KMS-11 (cell line): Measurements from ENCODE around the gene SINHCAF.

ENCODE experiments used
- H2AFZ ChIP-seq: fragments of 200-600 bp; sonication (generic); 2 replicates; pipeline ENCODE4 v1.6.1; 2016; ENCODE audit warnings: antibody characterized with exemption, mixed run types, low read depth
- H3K27ac ChIP-seq: fragments of 200-600 bp; sonication (generic); 2 replicates; pipeline ENCODE4 v1.6.1; 2016; ENCODE audit warnings: mild to moderate bottlenecking, mixed run types
- H3K27me3 ChIP-seq: fragments of 200-600 bp; sonication (generic); 2 replicates; pipeline ENCODE4 v1.6.1; 2017; ENCODE audit warnings: mild to moderate bottlenecking, low read depth, mixed run types, moderate library complexity; ENCODE audit not compliant: insufficient read depth
- H3K36me3 ChIP-seq: fragments of 200-600 bp; sonication (generic); 2 replicates; pipeline ENCODE4 v1.6.1; 2017; ENCODE audit warnings: mild to moderate bottlenecking, mixed run types; ENCODE audit not compliant: insufficient read depth
- H3K4me1 ChIP-seq: fragments of 200-600 bp; sonication (generic); 2 replicates; pipeline ENCODE4 v1.6.1; 2016; ENCODE audit warnings: mild to moderate bottlenecking, low read depth, mixed run types; ENCODE audit not compliant: poor library complexity, severe bottlenecking
- H3K4me2 ChIP-seq: fragments of 200-600 bp; sonication (generic); 2 replicates; pipeline ENCODE4 v1.7.0; 2016; ENCODE audit warnings: mild to moderate bottlenecking, mixed run types
- H3K4me3 ChIP-seq: fragments of 200-600 bp; sonication (generic); IDR thresholded peaks from 2 replicates; pipeline ENCODE4 v1.6.1; 2017; ENCODE audit warnings: low read depth, low read length, mixed read lengths; ENCODE audit not compliant: insufficient read depth
- H3K79me2 ChIP-seq: fragments of 200-600 bp; sonication (generic); 2 replicates; pipeline ENCODE4 v1.6.1; 2016; ENCODE audit warnings: low read depth, mixed run types; ENCODE audit not compliant: insufficient read depth
- H3K9ac ChIP-seq: fragments of 200-600 bp; sonication (generic); 2 replicates; pipeline ENCODE4 v1.6.1; 2016; ENCODE audit warnings: mild to moderate bottlenecking, mixed run types
- H4K20me1 ChIP-seq: fragments of 200-600 bp; sonication (generic); 2 replicates; pipeline ENCODE4 v1.6.1; 2016; ENCODE audit warnings: mild to moderate bottlenecking, mixed run types; ENCODE audit not compliant: insufficient read depth
- CTCF ChIP-seq: fragments of 200-600 bp; sonication (generic); conservative IDR thresholded peaks from 2 replicates; pipeline ENCODE4 v1.6.1; 2017; ENCODE audit warnings: low read depth, mild to moderate bottlenecking, antibody characterized with exemption, low read length, moderate library complexity, mixed read lengths

The SINHCAF gene

GRCh38 chr12:31363416-31363809 lies 37.5 kb upstream of the SINHCAF start:
- TF ChIP-seq CTCF, result no peak
- no peak overlapping the region for H3K4me3 ChIP-seq
- H3K36me3 ChIP-seq, result no peaks in the 10 kb centered on the region
- H3K4me1 ChIP-seq, result peaks cover 34% of the 10 kb centered on the region
- no peaks in the 10 kb centered on the region for H4K20me1 ChIP-seq
- no peaks in the 10 kb centered on the region for H3K27me3 ChIP-seq
- H2AFZ ChIP-seq, result peak overlapping the region; percentile 84
- H3K9ac ChIP-seq, result peak overlapping the region; percentile 76; the same call in 1 of the 2 replicates
- H3K27ac ChIP-seq, result peak overlapping the region; percentile 93
- H3K4me2 ChIP-seq, result peak overlapping the region; percentile 74
- no peaks in the 10 kb centered on the region for H3K79me2 ChIP-seq

- Histone ChIP-seq H3K36me3 (no peaks in the 10 kb centered on the region), H3K27ac (peak overlapping the region; percentile 93), H3K4me1 (peaks cover 34% of the 10 kb centered on the region), H3K4me2 (peak overlapping the region; percentile 74), H2AFZ (peak overlapping the region; percentile 84), H3K9ac (peak overlapping the region; percentile 76), H3K79me2 (no peaks in the 10 kb centered on the region), H3K27me3 (no peaks in the 10 kb centered on the region), H3K4me3 (no peak overlapping the region), H4K20me1 (no peaks in the 10 kb centered on the region)
- TF ChIP-seq CTCF, result no peak
Observed at GRCh38 chr12:31362759-31363415, 36.9 kb upstream of the SINHCAF start.

GRCh38 chr12:31362115-31362758 lies 36.3 kb upstream of the SINHCAF start:
- Histone ChIP-seq H3K36me3 (no peaks in the 10 kb centered on the region), H3K4me3 (no peak overlapping the region), H3K27me3 (no peaks in the 10 kb centered on the region), H3K9ac (peak overlapping the region; percentile 76), H3K4me2 (peak overlapping the region; percentile 74), H4K20me1 (no peaks in the 10 kb centered on the region), H3K4me1 (peaks cover 34% of the 10 kb centered on the region), H3K27ac (peak overlapping the region; percentile 93), H2AFZ (peak overlapping the region; percentile 84), H3K79me2 (no peaks in the 10 kb centered on the region)
- no peak for TF ChIP-seq CTCF

- H3K36me3 ChIP-seq, result no peaks in the 10 kb centered on the region
- H3K27me3 ChIP-seq, result no peaks in the 10 kb centered on the region
- no peak overlapping the region for H3K4me3 ChIP-seq
- peak overlapping the region; percentile 76 for H3K9ac ChIP-seq
- no peaks in the 10 kb centered on the region for H4K20me1 ChIP-seq
- peaks cover 34% of the 10 kb centered on the region for H3K4me1 ChIP-seq
- H3K4me2 ChIP-seq, result peak overlapping the region; percentile 74
- peak overlapping the region; percentile 93 for H3K27ac ChIP-seq
- peak overlapping the region; percentile 84 for H2AFZ ChIP-seq
- TF ChIP-seq CTCF, result no peak
- no peaks in the 10 kb centered on the region for H3K79me2 ChIP-seq
Observed at GRCh38 chr12:31361730-31362114, 35.8 kb upstream of the SINHCAF start.
